Neural cell (in vitro differentiated cells): ENCODE results near the gene NES.

Source experiments
- CTCF ChIP-seq: fragments of 450-650 bp; IDR thresholded peaks from 2 replicates; pipeline ENCODE4 v1.5.1; 2014; ENCODE audit warnings: antibody characterized with exemption, mild to moderate bottlenecking, moderate library complexity; ENCODE audit not compliant: poor library complexity, severe bottlenecking
- EP300 ChIP-seq: fragments of 450-650 bp; conservative IDR thresholded peaks from 2 replicates; pipeline ENCODE4 v1.6.1; 2014; ENCODE audit warnings: antibody characterized with exemption, mild to moderate bottlenecking, moderate library complexity; ENCODE audit not compliant: poor library complexity, severe bottlenecking
- EZH2 ChIP-seq: fragments of 200-600, 300-800 bp; shearing (Covaris generic), sonication (generic); IDR thresholded peaks from 2 replicates; pipeline ENCODE4 v1.6.1; 2014; ENCODE audit warnings: antibody characterized with exemption, low read length, borderline replicate concordance, mild to moderate bottlenecking; ENCODE audit not compliant: insufficient read depth, poor library complexity, severe bottlenecking
- MXI1 ChIP-seq: fragments of 450-650 bp; conservative IDR thresholded peaks from 2 replicates; pipeline ENCODE4 v1.6.1; 2014; ENCODE audit warnings: antibody characterized with exemption, mild to moderate bottlenecking; ENCODE audit not compliant: poor library complexity, severe bottlenecking
- POLR2AphosphoS5 ChIP-seq: IDR thresholded peaks from 2 replicates; pipeline ENCODE4 v1.6.1; 2012
- RAD21 ChIP-seq: fragments of 450-650 bp; conservative IDR thresholded peaks from 2 replicates; pipeline ENCODE4 v1.6.1; 2014; ENCODE audit warnings: antibody characterized with exemption, mild to moderate bottlenecking, moderate library complexity
- REST ChIP-seq: IDR thresholded peaks from 2 replicates; pipeline ENCODE4 v1.6.1; 2012; ENCODE audit warnings: borderline replicate concordance
- SMC3 ChIP-seq: fragments of 450-650 bp; conservative IDR thresholded peaks from 2 replicates; pipeline ENCODE4 v1.6.1; 2014; ENCODE audit warnings: antibody characterized with exemption, mild to moderate bottlenecking, moderate library complexity; ENCODE audit not compliant: poor library complexity
- TAF1 ChIP-seq: IDR thresholded peaks from 2 replicates; pipeline ENCODE4 v1.6.1; 2012; ENCODE audit warnings: low read depth

- TF ChIP-seq TAF1, result no peak
- peak; percentile 5 for TF ChIP-seq CTCF
- no peak for TF ChIP-seq EZH2
- TF ChIP-seq POLR2AphosphoS5, result no peak
- TF ChIP-seq EP300, result no peak
- no peak for TF ChIP-seq REST
- TF ChIP-seq MXI1, result no peak
- TF ChIP-seq SMC3, result no peak
- no peak for TF ChIP-seq RAD21
Observed at GRCh38 chr1:156619582-156619955, 57.6 kb downstream of the NES start.
